Measurements from ENCODE around the gene DAB1.

Gene DAB1

DNA sequence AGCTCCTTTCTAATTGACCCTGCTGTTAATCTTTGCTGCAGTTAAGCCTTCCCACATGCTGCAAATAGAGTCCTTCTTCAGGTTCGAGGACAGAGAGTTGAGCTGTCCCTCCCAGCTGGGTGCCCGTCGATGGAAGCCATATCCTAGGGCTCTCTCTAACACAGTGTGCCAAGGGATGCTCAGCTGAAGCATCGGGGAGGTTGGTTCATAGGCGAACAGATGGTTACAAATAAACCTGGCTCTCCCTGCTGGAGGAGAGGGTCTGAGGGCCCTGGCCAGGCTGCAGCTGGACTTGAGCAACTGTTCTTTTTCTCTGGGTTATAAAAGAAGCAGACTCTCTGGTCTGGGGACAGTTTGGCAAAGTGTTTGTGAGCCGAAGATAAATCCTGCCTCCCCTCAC is 337.7 kb downstream of the DAB1 start:
- Histone ChIP-seq H3K4me3 (ENCODE audit: low read depth, low read length, poor library complexity, severe bottlenecking) (no peak overlapping the region), H3K9ac (ENCODE audit: low read length) (no peak overlapping the region)

DNA sequence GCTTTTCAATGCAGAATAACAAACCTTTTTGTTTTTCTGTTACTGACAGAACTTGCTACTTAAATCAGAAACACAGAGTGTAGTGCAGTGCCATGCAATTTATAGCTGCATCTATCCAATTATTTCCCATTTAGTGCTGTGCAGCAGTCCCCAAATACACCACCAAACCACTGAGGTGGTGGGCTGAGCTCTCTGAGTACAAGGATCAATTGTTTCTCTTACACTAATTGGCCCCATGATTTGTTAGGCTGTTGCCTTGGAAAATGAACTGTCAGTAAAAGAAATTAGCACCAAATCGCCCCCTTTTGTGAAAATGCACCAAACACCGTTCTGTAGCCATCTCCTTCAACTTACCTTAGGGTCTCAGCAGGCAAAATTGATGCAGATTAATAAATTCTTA is 339.2 kb downstream of the DAB1 start:
- no peak overlapping the region for H2AFZ ChIP-seq (ENCODE audit: low read length)
- no peak overlapping the region for H3K9ac ChIP-seq (ENCODE audit: low read length)
- no peaks in the 10 kb centered on the region for H3F3A ChIP-seq (ENCODE audit: insufficient read depth, low read length)
- no peaks in the 10 kb centered on the region for H3K36me3 ChIP-seq (ENCODE audit: insufficient read depth, low read length)
- no peaks in the 10 kb centered on the region for H3K9me2 ChIP-seq (ENCODE audit: low read depth, low read length)
- no peaks in the 10 kb centered on the region for H3K79me2 ChIP-seq (ENCODE audit: insufficient read depth, low read length)
- no peak overlapping the region for H3K4me3 ChIP-seq (ENCODE audit: low read depth, low read length, poor library complexity, severe bottlenecking)
- H3K9me3 ChIP-seq (ENCODE audit: low read length), result no peaks in the 10 kb centered on the region
- no peak for TF ChIP-seq EZH2 (IDR thresholded peaks at IDR 0.05; ENCODE audit: borderline replicate concordance, low read length)
- TF ChIP-seq, protein P1, sequence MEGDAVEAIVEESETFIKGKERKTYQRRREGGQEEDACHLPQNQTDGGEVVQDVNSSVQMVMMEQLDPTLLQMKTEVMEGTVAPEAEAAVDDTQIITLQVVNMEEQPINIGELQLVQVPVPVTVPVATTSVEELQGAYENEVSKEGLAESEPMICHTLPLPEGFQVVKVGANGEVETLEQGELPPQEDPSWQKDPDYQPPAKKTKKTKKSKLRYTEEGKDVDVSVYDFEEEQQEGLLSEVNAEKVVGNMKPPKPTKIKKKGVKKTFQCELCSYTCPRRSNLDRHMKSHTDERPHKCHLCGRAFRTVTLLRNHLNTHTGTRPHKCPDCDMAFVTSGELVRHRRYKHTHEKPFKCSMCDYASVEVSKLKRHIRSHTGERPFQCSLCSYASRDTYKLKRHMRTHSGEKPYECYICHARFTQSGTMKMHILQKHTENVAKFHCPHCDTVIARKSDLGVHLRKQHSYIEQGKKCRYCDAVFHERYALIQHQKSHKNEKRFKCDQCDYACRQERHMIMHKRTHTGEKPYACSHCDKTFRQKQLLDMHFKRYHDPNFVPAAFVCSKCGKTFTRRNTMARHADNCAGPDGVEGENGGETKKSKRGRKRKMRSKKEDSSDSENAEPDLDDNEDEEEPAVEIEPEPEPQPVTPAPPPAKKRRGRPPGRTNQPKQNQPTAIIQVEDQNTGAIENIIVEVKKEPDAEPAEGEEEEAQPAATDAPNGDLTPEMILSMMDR (IDR thresholded peaks at IDR 0.05; ENCODE audit: low read length), result no peak
- H3K27me3 ChIP-seq (ENCODE audit: insufficient read depth, low read length), result no peaks in the 10 kb centered on the region
- H3K4me1 ChIP-seq (ENCODE audit: insufficient read depth, low read length, severe bottlenecking), result no peaks in the 10 kb centered on the region
- no peak overlapping the region for H3K27ac ChIP-seq (ENCODE audit: low read depth, low read length, poor library complexity, severe bottlenecking)
- no peaks in the 10 kb centered on the region for H4K20me1 ChIP-seq (ENCODE audit: insufficient read depth, low read length)
- H3K4me2 ChIP-seq (ENCODE audit: low read length), result no peak overlapping the region

More for the DNA sequence above, 337.7 kb downstream of the DAB1 start:
- H3K4me1 ChIP-seq (ENCODE audit: insufficient read depth, low read length, severe bottlenecking), result no peaks in the 10 kb centered on the region
- H3K36me3 ChIP-seq (ENCODE audit: insufficient read depth, low read length), result no peaks in the 10 kb centered on the region
- H3K9me2 ChIP-seq (ENCODE audit: low read depth, low read length), result no peaks in the 10 kb centered on the region
- H3K9me3 ChIP-seq (ENCODE audit: low read length), result no peaks in the 10 kb centered on the region
- no peaks in the 10 kb centered on the region for H4K20me1 ChIP-seq (ENCODE audit: insufficient read depth, low read length)
- H2AFZ ChIP-seq (ENCODE audit: low read length), result no peak overlapping the region
- no peak overlapping the region for H3K27ac ChIP-seq (ENCODE audit: low read depth, low read length, poor library complexity, severe bottlenecking)
- no peak for TF ChIP-seq EZH2 (IDR thresholded peaks at IDR 0.05; ENCODE audit: borderline replicate concordance, low read length)
- TF ChIP-seq, protein P1 (IDR thresholded peaks at IDR 0.05; ENCODE audit: low read length), result no peak
- no peaks in the 10 kb centered on the region for H3K27me3 ChIP-seq (ENCODE audit: insufficient read depth, low read length)
- no peaks in the 10 kb centered on the region for H3F3A ChIP-seq (ENCODE audit: insufficient read depth, low read length)
- no peak overlapping the region for H3K4me2 ChIP-seq (ENCODE audit: low read length)
- no peaks in the 10 kb centered on the region for H3K79me2 ChIP-seq (ENCODE audit: insufficient read depth, low read length)

DNA sequence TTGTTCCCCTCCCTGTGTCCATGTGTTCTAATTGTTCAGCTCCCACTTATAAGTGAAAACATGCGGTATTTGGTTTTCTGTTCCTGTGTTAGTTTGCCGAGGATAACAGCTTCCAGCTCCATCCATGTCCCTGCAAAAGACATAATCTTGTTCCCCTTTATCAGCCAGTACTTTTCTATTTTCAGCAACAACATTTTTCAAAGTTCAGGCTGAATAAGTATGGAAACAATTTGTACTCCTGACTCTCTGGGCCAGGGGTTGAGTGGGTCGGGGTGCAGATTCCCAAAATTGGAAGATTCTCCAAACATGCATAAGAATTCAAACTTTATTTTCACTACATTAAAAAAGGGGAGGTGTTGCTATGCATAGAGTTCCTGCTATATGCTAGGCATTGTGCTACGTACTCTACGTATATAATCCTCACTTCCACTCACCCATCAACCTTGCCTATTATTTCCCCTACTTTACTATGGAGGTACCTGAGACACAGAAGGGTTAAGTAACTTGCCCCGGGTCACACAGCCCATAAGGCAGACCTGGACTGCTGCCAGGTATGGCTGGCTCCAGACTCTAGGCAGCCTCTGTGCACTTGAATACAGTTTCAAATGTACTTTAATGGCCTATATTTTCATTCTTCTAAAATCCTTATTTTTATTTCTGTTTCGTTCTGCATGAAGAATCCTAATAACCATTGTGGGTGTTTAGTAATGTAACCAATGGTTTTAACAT is 341.0 kb downstream of the DAB1 start:
- Histone ChIP-seq H3K27me3 (ENCODE audit: insufficient read depth, low read length) (no peaks in the 10 kb centered on the region), H3K9me3 (ENCODE audit: low read length) (no peaks in the 10 kb centered on the region), H3F3A (ENCODE audit: insufficient read depth, low read length) (no peaks in the 10 kb centered on the region), H3K4me3 (ENCODE audit: low read depth, low read length, poor library complexity, severe bottlenecking) (no peak overlapping the region), H4K20me1 (ENCODE audit: insufficient read depth, low read length) (no peaks in the 10 kb centered on the region), H3K36me3 (ENCODE audit: insufficient read depth, low read length) (no peaks in the 10 kb centered on the region), H3K9me2 (ENCODE audit: low read depth, low read length) (no peaks in the 10 kb centered on the region), H2AFZ (ENCODE audit: low read length) (no peak overlapping the region), H3K27ac (ENCODE audit: low read depth, low read length, poor library complexity, severe bottlenecking) (no peak overlapping the region), H3K79me2 (ENCODE audit: insufficient read depth, low read length) (no peaks in the 10 kb centered on the region), H3K4me2 (ENCODE audit: low read length) (no peak overlapping the region), H3K4me1 (ENCODE audit: insufficient read depth, low read length, severe bottlenecking) (no peaks in the 10 kb centered on the region), H3K9ac (ENCODE audit: low read length) (no peak overlapping the region)
- TF ChIP-seq, protein P1 (IDR thresholded peaks at IDR 0.05; ENCODE audit: low read length), result no peak
- TF ChIP-seq EZH2 (IDR thresholded peaks at IDR 0.05; ENCODE audit: borderline replicate concordance, low read length), result no peak

Data from OCI-LY1 (cell line).